K562 (cell line): ENCODE results near the gene ZNF12. TPM values are rescaled to one million over a fixed set of nuclear protein-coding genes. Genes with fewer than 3 reads are reported as not detected.

Experiments used
- CAMTA2 ChIP-seq: fragments of 250-450 bp; sonication (Bioruptor Pico); conservative IDR thresholded peaks from 2 replicates; pipeline ENCODE4 v1.5.1; 2022
- CLOCK ChIP-seq: fragments of 250-450 bp; sonication (Bioruptor Pico); IDR thresholded peaks from 2 replicates; pipeline ENCODE4 v1.4.0; 2020; ENCODE audit warnings: mild to moderate bottlenecking, moderate library complexity, borderline replicate concordance
- ETS2 ChIP-seq: IDR thresholded peaks from 2 replicates; pipeline ENCODE4 v1.6.1; 2016; ENCODE audit warnings: borderline replicate concordance, missing genetic modification characterization, mild to moderate bottlenecking, moderate library complexity, missing compliant biosample characterization; ENCODE audit not compliant: poor library complexity, severe bottlenecking
- ETV5 ChIP-seq: sonication (generic); formaldehyde crosslinking; IDR thresholded peaks from 2 replicates; pipeline ENCODE4 v1.4.0; 2020; ENCODE audit warnings: low read depth, mild to moderate bottlenecking, missing genetic modification reagents
- HDGF ChIP-seq: fragments of 450-650 bp; IDR thresholded peaks from 2 replicates; pipeline ENCODE4 v1.6.1; 2016
- ILK ChIP-seq: fragments of 450-650 bp; IDR thresholded peaks from 2 replicates; pipeline ENCODE4 v1.6.1; 2016; ENCODE audit warnings: missing genetic modification characterization, low read depth, mild to moderate bottlenecking, missing compliant biosample characterization, moderate library complexity, borderline replicate concordance
- NCOR1 ChIP-seq: fragments of 450-650 bp; IDR thresholded peaks from 2 replicates; pipeline ENCODE4 v1.6.1; 2016; ENCODE audit warnings: mild to moderate bottlenecking, moderate library complexity
- PKNOX1 ChIP-seq: fragments of 450-650 bp; IDR thresholded peaks from 2 replicates; pipeline ENCODE4 v1.6.1; 2016
- RNF219 ChIP-seq: fragments of 250-450 bp; sonication (Bioruptor Pico); IDR thresholded peaks from 2 replicates; pipeline ENCODE4 v1.5.0; 2022; ENCODE audit warnings: mild to moderate bottlenecking
- ZBED1 ChIP-seq: IDR thresholded peaks from 2 replicates; pipeline ENCODE4 v1.6.1; 2014
- ZNF140 ChIP-seq: fragments of 250-450 bp; sonication (Bioruptor Pico); IDR thresholded peaks from 2 replicates; pipeline ENCODE4 v1.8.0; 2021; ENCODE audit warnings: moderate library complexity, mild to moderate bottlenecking, inconsistent platforms
- ZNF436 ChIP-seq: fragments of 250-450, 450-650 bp; sonication (Bioruptor Pico); formaldehyde crosslinking; IDR thresholded peaks from 2 replicates; pipeline ENCODE4 v1.7.0; 2020; ENCODE audit warnings: mild to moderate bottlenecking
- ZNF551 ChIP-seq: fragments of 250-450 bp; sonication (Bioruptor Pico); IDR thresholded peaks from 2 replicates; pipeline ENCODE4 v1.5.0; 2021; ENCODE audit warnings: mild to moderate bottlenecking, moderate library complexity
- polyA plus RNA-seq, 8 experiments: library from polyadenylated mRNA; depleted of rRNA in 4 of 8; stranded (reverse) in 5 of 8; unstranded in 3 of 8; fragments of >200 nt; fragmentation: Nextera tagmentation in 2 of 8; fragmentation: Illumina TruSeq in 1 of 8; extraction: Ambion mirVana in 2 of 8; extraction: Trizol in 1 of 8; gene quantifications; 2 replicates each; pipeline versions ENCODE4 v1.2.1 to v1.2.3, GENCODE V29; 2011 to 2014; ENCODE audit warnings: inconsistent platforms in 1 of 8, missing spikeins in 1 of 8
- total RNA-seq, 7 experiments: library from RNA; depleted of rRNA in 6 of 7; stranded (reverse); fragments of >200 nt in 6 of 7; fragmentation: Illumina TruSeq in 2 of 7; extraction: Trizol in 2 of 7; gene quantifications; 2 replicates each; pipeline versions ENCODE4 v1.2.1 to v1.2.3, GENCODE V29; 2011 to 2021; ENCODE audit warnings: low replicate concordance in 1 of 7
- TF ChIP-seq, protein P1 (sequence below): fragments of 450-650 bp; IDR thresholded peaks from 2 replicates; pipeline ENCODE4 v1.6.1; 2016; ENCODE audit warnings: borderline replicate concordance
- TF ChIP-seq, protein P2 (sequence below): fragments of 450-650 bp; IDR thresholded peaks from 2 replicates; pipeline ENCODE4 v1.6.1; 2016; ENCODE audit warnings: antibody characterized with exemption

ZNF12 gene
- total and polyA plus RNA-seq, 9 of the 15 experiments (the other 6 are each of a cell fraction or from before 2014, with no cell fraction given), result 5.8 to 32.3 (median 18.9) TPM

GRCh38 chr7:6706666-6707407, at the start of gene ZNF12 (continued):
- TF ChIP-seq RNF219 (CRISPR knock-in tag), result no peak
- TF ChIP-seq ETS2 (tag), result no peak
- TF ChIP-seq, protein P1, sequence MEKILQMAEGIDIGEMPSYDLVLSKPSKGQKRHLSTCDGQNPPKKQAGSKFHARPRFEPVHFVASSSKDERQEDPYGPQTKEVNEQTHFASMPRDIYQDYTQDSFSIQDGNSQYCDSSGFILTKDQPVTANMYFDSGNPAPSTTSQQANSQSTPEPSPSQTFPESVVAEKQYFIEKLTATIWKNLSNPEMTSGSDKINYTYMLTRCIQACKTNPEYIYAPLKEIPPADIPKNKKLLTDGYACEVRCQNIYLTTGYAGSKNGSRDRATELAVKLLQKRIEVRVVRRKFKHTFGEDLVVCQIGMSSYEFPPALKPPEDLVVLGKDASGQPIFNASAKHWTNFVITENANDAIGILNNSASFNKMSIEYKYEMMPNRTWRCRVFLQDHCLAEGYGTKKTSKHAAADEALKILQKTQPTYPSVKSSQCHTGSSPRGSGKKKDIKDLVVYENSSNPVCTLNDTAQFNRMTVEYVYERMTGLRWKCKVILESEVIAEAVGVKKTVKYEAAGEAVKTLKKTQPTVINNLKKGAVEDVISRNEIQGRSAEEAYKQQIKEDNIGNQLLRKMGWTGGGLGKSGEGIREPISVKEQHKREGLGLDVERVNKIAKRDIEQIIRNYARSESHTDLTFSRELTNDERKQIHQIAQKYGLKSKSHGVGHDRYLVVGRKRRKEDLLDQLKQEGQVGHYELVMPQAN, result no peak
- TF ChIP-seq ILK (tag), result no peak
- no peak for TF ChIP-seq ZBED1
- no peak for TF ChIP-seq ZNF140 (CRISPR knock-in tag)
- TF ChIP-seq ETV5 (CRISPR knock-in tag), result peak; percentile 82
- TF ChIP-seq ZNF436 (CRISPR knock-in tag), result no peak
- TF ChIP-seq ZNF551, result no peak
- no peak for TF ChIP-seq CLOCK (CRISPR knock-in tag)
- TF ChIP-seq HDGF, result no peak
- 0 out of 2 replicates have a peak, but pooled peaks have one; percentile 26 for TF ChIP-seq NCOR1
- TF ChIP-seq PKNOX1, result no peak
- TF ChIP-seq CAMTA2 (CRISPR knock-in tag), result no peak
- TF ChIP-seq, protein P2, sequence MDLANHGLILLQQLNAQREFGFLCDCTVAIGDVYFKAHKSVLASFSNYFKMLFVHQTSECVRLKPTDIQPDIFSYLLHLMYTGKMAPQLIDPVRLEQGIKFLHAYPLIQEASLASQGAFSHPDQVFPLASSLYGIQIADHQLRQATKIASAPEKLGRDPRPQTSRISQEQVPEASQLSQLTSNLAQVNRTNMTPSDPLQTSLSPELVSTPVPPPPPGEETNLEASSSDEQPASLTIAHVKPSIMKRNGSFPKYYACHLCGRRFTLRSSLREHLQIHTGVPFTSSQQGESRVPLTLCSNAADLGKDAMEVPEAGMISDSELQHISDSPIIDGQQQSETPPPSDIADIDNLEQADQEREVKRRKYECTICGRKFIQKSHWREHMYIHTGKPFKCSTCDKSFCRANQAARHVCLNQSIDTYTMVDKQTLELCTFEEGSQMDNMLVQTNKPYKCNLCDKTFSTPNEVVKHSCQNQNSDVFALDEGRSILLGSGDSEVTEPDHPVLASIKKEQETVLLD, result peak; percentile 99
